A549 (cell line): ENCODE results near the gene PEX14. TPM values are rescaled to one million over a fixed set of nuclear protein-coding genes. Genes with fewer than 3 reads are reported as not detected.

Experiments
- ATAC-seq, 2 experiments: fragments of 200-7000 bp in 1 of 2; fragments of >200 bp in 1 of 2; cut with Nextera tagmentation in 1 of 2; cut with Tn5 transposase in 1 of 2; 3 replicates each; pipeline versions ENCODE4 v1.8.0 to v1.9.1; 2018 to 2020; ENCODE audit warnings: mild to moderate bottlenecking in 1 of 2, moderate library complexity in 1 of 2
- CTCF ChIA-PET: fragments of 300-600 bp; sonication (Branson Sonifier 250); formaldehyde crosslinking; extraction: SDS; loops from one replicate; lab custom pipeline; 2021; ENCODE audit warnings: antibody characterized with exemption, inconsistent platforms; lab: Yijun Ruan, JAX
- POLR2A ChIA-PET: fragments of 350-600 bp; formaldehyde crosslinking; extraction: SDS; loops from one replicate; lab custom pipeline; 2021; ENCODE audit warnings: antibody characterized with exemption, inconsistent platforms; lab: Yijun Ruan, JAX
- DNase-seq, 2 experiments: peaks; one replicate each; pipeline versions ENCODE4 v3.0.0 to v3.0.0-alpha.2; 2011 to 2016; ENCODE audit warnings: low read depth in 1 of 2, low spot score in 1 of 2
- FAIRE-seq: peaks from 2 replicates; lab custom pipeline; 2011; peaks lifted over from hg19 to GRCh38; lab: Jason Lieb, UNC
- H3K27ac ChIP-seq, 2 experiments: fragments of >200 bp; sonication (Bioruptor Twin); formaldehyde crosslinking; 3 replicates each; pipeline ENCODE4 v1.5.1; 2016 to 2017
- H3K4me1 ChIP-seq: fragments of >200 bp; sonication (Bioruptor Twin); formaldehyde crosslinking; 3 replicates; pipeline ENCODE4 v1.6.1; 2016
- H3K4me2 ChIP-seq: fragments of >200 bp; sonication (Bioruptor Twin); formaldehyde crosslinking; 3 replicates; pipeline ENCODE4 v1.6.1; 2016
- H3K4me3 ChIP-seq: fragments of >200 bp; sonication (Bioruptor Twin); formaldehyde crosslinking; 3 replicates; pipeline ENCODE4 v1.5.1; 2016
- H3K9me3 ChIP-seq: fragments of >200 bp; sonication (Bioruptor Twin); formaldehyde crosslinking; 3 replicates; pipeline ENCODE4 v1.6.1; 2016
- CHD4 ChIP-seq: fragments of 200-600 bp; sonication (generic); IDR thresholded peaks from 2 replicates; pipeline ENCODE4 v1.6.1; 2016; ENCODE audit warnings: antibody characterized with exemption, mild to moderate bottlenecking, borderline replicate concordance
- CTCF ChIP-seq: fragments of >200 bp; sonication (Bioruptor Twin); formaldehyde crosslinking; IDR thresholded peaks from 3 replicates; pipeline ENCODE4 v1.5.1; 2016
- EHF ChIP-seq: fragments of 250-450 bp; sonication (Bioruptor Pico); IDR thresholded peaks from 2 replicates; pipeline ENCODE4 v1.5.0; 2020; ENCODE audit warnings: mild to moderate bottlenecking
- EHMT2 ChIP-seq: fragments of 200-600 bp; sonication (generic); IDR thresholded peaks from 2 replicates; pipeline ENCODE4 v1.6.1; 2016; ENCODE audit warnings: antibody characterized with exemption, low read depth, mild to moderate bottlenecking, moderate library complexity
- FOSB ChIP-seq: fragments of 250-450 bp; sonication (Bioruptor Pico); IDR thresholded peaks from 2 replicates; pipeline ENCODE4 v1.5.0; 2020; ENCODE audit warnings: mild to moderate bottlenecking, moderate library complexity
- HDAC2 ChIP-seq: fragments of 200-600 bp; sonication (generic); IDR thresholded peaks from 2 replicates; pipeline ENCODE4 v1.6.1; 2016
- HEYL ChIP-seq: fragments of 250-450 bp; sonication (Bioruptor Pico); IDR thresholded peaks from 2 replicates; pipeline ENCODE4 v1.8.0; 2021; ENCODE audit warnings: mild to moderate bottlenecking, moderate library complexity
- HOXB13 ChIP-seq: fragments of 250-450 bp; sonication (Bioruptor Pico); IDR thresholded peaks from 2 replicates; pipeline ENCODE4 v1.5.0; 2020; ENCODE audit warnings: low read depth, mild to moderate bottlenecking, moderate library complexity
- KDM5A ChIP-seq: fragments of 200-600 bp; sonication (generic); IDR thresholded peaks from 2 replicates; pipeline ENCODE4 v1.6.1; 2016; ENCODE audit warnings: antibody characterized with exemption, mild to moderate bottlenecking
- MAFK ChIP-seq: fragments of 450-650 bp; IDR thresholded peaks from 2 replicates; pipeline ENCODE4 v1.6.1; 2014; ENCODE audit not compliant: partially characterized antibody
- MAZ ChIP-seq: fragments of 150-350 bp; IDR thresholded peaks from 2 replicates; pipeline ENCODE4 v1.6.1; 2014; ENCODE audit warnings: antibody characterized with exemption, low read depth, low read length, borderline replicate concordance
- NR3C1 ChIP-seq: fragments of >200 bp; sonication (Bioruptor Twin); formaldehyde crosslinking; IDR thresholded peaks from 3 replicates; pipeline ENCODE4 v1.6.1; 2017
- PHF8 ChIP-seq: fragments of 200-600 bp; sonication (generic); IDR thresholded peaks from 2 replicates; pipeline ENCODE4 v1.6.1; 2016; ENCODE audit warnings: low read depth, mild to moderate bottlenecking, antibody characterized with exemption, moderate library complexity, borderline replicate concordance
- POLR2A ChIP-seq: IDR thresholded peaks from 2 replicates; pipeline ENCODE4 v1.6.1; 2012; ENCODE audit warnings: mild to moderate bottlenecking, low read length
- RNF2 ChIP-seq: fragments of 200-600 bp; sonication (generic); IDR thresholded peaks from 2 replicates; pipeline ENCODE4 v1.6.1; 2016; ENCODE audit warnings: low read depth, mild to moderate bottlenecking, antibody characterized with exemption, moderate library complexity, borderline replicate concordance
- USF2 ChIP-seq: fragments of 450-650 bp; IDR thresholded peaks from 2 replicates; pipeline ENCODE4 v1.6.1; 2014; ENCODE audit warnings: antibody characterized with exemption
- WGBS: methylation state at CpG from one replicate; pipeline ENCODE4 v1.1.6; 2017; ENCODE audit errors: missing lambda C conversion rate; 5-methylcytosine and 5-hydroxymethylcytosine counted together
- polyA plus RNA-seq, 4 experiments: library from polyadenylated mRNA; depleted of rRNA in 3 of 4; stranded (reverse); fragments of >200 nt; fragmentation: RNase III in 1 of 4; extraction: RNeasy Plus Mini Kit Qiagen cat#74134 plus additional on column Dnase treatment in 1 of 4; gene quantifications; 2 replicates in 3 of 4; 3 replicates in 1 of 4; pipeline ENCODE4 v1.2.3, GENCODE V29; 2011 to 2017
- TF ChIP-seq, protein P1 (sequence below): fragments of 250-450 bp; sonication (Bioruptor Pico); IDR thresholded peaks from 2 replicates; pipeline ENCODE4 v1.5.0; 2021; ENCODE audit warnings: mild to moderate bottlenecking, moderate library complexity, borderline replicate concordance
- TF ChIP-seq, protein P2 (sequence below): fragments of >200 bp; sonication (Bioruptor Twin); formaldehyde crosslinking; IDR thresholded peaks from 2 replicates; pipeline ENCODE4 v1.6.1; 2016
- TF ChIP-seq, protein P3 (sequence below): IDR thresholded peaks from 2 replicates; pipeline ENCODE4 v1.6.1; 2012; ENCODE audit warnings: low read depth, borderline replicate concordance

PEX14 gene
- polyA plus RNA-seq, 2 of the 4 experiments (the other 2 are of a cell fraction), result 7.7 to 15.0 TPM

- WGBS, result 91% methylated on average over 8 of the region's 8 CpGs
- no peak for FAIRE-seq
- H3K4me3 ChIP-seq, result no peak overlapping the region
- TF ChIP-seq, protein P1, sequence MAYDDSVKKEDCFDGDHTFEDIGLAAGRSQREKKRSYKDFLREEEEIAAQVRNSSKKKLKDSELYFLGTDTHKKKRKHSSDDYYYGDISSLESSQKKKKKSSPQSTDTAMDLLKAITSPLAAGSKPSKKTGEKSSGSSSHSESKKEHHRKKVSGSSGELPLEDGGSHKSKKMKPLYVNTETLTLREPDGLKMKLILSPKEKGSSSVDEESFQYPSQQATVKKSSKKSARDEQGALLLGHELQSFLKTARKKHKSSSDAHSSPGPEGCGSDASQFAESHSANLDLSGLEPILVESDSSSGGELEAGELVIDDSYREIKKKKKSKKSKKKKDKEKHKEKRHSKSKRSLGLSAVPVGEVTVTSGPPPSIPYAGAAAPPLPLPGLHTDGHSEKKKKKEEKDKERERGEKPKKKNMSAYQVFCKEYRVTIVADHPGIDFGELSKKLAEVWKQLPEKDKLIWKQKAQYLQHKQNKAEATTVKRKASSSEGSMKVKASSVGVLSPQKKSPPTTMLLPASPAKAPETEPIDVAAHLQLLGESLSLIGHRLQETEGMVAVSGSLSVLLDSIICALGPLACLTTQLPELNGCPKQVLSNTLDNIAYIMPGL (CRISPR knock-in tag), result no peak
- ChIA-PET CTCF (interaction anchor here (0.6 to 2.4 kb wide), 4 partner anchors 9 to 1806 kb away, joined by 3 to 9 read pairs (median 5); no protein-coding TSS in a partner anchor), POLR2A (no interaction called here)
- DNase-seq, result no peak
- no peak for ATAC-seq
- H3K27ac ChIP-seq, result no peak overlapping the region
- no peaks in the 10 kb centered on the region for H3K9me3 ChIP-seq
- H3K4me1 ChIP-seq, result peaks cover 9% of the 10 kb centered on the region; the same call in 2 of the 3 replicates
- no peak overlapping the region for H3K4me2 ChIP-seq
These were observed 46.9 kb downstream of the PEX14 start for GRCh38 chr1:10521537-10522157.

- FAIRE-seq (no peak), ATAC-seq (no peak), DNase-seq (no peak)
- TF ChIP-seq MAZ (no peak), HOXB13 (CRISPR knock-in tag) (no peak), MAFK (no peak), USF2 (no peak), HEYL (no peak), CHD4 (no peak), EHMT2 (no peak), PHF8 (no peak), EHF (CRISPR knock-in tag) (no peak), NR3C1 (no peak), KDM5A (no peak), RNF2 (no peak), FOSB (CRISPR knock-in tag) (no peak), POLR2A (no peak), HDAC2 (no peak), CTCF (no peak)
- TF ChIP-seq, protein P2, sequence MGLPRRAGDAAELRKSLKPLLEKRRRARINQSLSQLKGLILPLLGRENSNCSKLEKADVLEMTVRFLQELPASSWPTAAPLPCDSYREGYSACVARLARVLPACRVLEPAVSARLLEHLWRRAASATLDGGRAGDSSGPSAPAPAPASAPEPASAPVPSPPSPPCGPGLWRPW, result no peak
- TF ChIP-seq, protein P3, sequence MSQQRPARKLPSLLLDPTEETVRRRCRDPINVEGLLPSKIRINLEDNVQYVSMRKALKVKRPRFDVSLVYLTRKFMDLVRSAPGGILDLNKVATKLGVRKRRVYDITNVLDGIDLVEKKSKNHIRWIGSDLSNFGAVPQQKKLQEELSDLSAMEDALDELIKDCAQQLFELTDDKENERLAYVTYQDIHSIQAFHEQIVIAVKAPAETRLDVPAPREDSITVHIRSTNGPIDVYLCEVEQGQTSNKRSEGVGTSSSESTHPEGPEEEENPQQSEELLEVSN, result no peak
- ChIA-PET CTCF (interaction anchor here (0.6 to 2.4 kb wide), 4 partner anchors 8 to 343 kb away, joined by 3 to 9 read pairs (median 4); no protein-coding TSS in a partner anchor), POLR2A (no interaction called here)
- WGBS, result 86% methylated on average over 3 of the region's 3 CpGs
- Histone ChIP-seq H3K4me1 (peaks cover 11% of the 10 kb centered on the region; the same call in 2 of the 3 replicates), H3K27ac (no peak overlapping the region), H3K4me2 (no peak overlapping the region), H3K9me3 (no peaks in the 10 kb centered on the region), H3K4me3 (no peak overlapping the region)
These were observed 47.6 kb downstream of the PEX14 start for GRCh38 chr1:10522322-10522860.
